Esophagus muscularis mucosa (tissue), 4 donors: Measurements from ENCODE around the gene FGF11. TPM values are rescaled to one million over a fixed set of nuclear protein-coding genes. Genes with fewer than 3 reads are reported as not detected.

Experiments
- DNase-seq: peaks from one replicate; pipeline ENCODE4 v3.0.0-alpha.2; 2017; ENCODE audit errors: extremely low spot score
- H3K27ac ChIP-seq, 4 donors: fragments of 200-600 bp; sonication (generic); replicated peaks in 1 of 4; 1 replicate in 3 of 4; 2 replicates in 1 of 4; pipeline ENCODE4 v1.5.1; 2016 to 2019; ENCODE audit warnings: mild to moderate bottlenecking in 1 of 4
- H3K27me3 ChIP-seq, 4 donors: fragments of 200-600 bp; sonication (generic); one replicate each; pipeline versions ENCODE4 v1.5.1 to v1.6.0; 2016 to 2019
- H3K36me3 ChIP-seq, 4 donors: fragments of 200-600 bp; sonication (generic); one replicate each; pipeline ENCODE4 v1.5.1; 2016 to 2019
- H3K4me1 ChIP-seq, 4 donors: fragments of 200-600 bp; sonication (generic); one replicate each; pipeline ENCODE4 v1.5.1; 2016 to 2019
- H3K4me3 ChIP-seq, 4 donors: fragments of 200-600 bp; sonication (generic); 1 replicate in 2 of 4; 2 replicates in 2 of 4; pipeline ENCODE4 v1.5.1; 2016 to 2019; ENCODE audit warnings: mild to moderate bottlenecking in 4 of 4, moderate library complexity in 1 of 4
- H3K9me3 ChIP-seq, 4 donors: fragments of 200-600 bp; sonication (generic); 1 replicate in 3 of 4; 2 replicates in 1 of 4; pipeline ENCODE4 v1.5.1; 2016 to 2019
- CTCF ChIP-seq, 3 experiments: fragments of 200-600 bp in 2 of 3; fragments of 450-650 bp in 1 of 3; sonication (generic) in 2 of 3; IDR thresholded peaks; one replicate each; pipeline ENCODE4 v1.5.1; 2017 to 2019; ENCODE audit warnings: antibody characterized with exemption in 3 of 3, mild to moderate bottlenecking in 2 of 3, moderate library complexity in 1 of 3
- EP300 ChIP-seq: sonication (generic); formaldehyde crosslinking; IDR thresholded peaks from one replicate; pipeline ENCODE4 v1.6.1; 2017; ENCODE audit warnings: antibody characterized with exemption
- POLR2A ChIP-seq: fragments of 450-650 bp; IDR thresholded peaks from one replicate; pipeline ENCODE4 v1.6.1; 2017; ENCODE audit warnings: antibody characterized with exemption, moderate library complexity, mild to moderate bottlenecking, low read depth
- POLR2AphosphoS5 ChIP-seq, 2 donors: sonication (generic); formaldehyde crosslinking; IDR thresholded peaks; one replicate each; pipeline ENCODE4 v1.6.1; 2017; ENCODE audit warnings: antibody characterized with exemption in 2 of 2
- WGBS: methylation state at CpG from one replicate; pipeline ENCODE4 v1.1.5; 2018; 5-methylcytosine and 5-hydroxymethylcytosine counted together
- intact Hi-C: fragments of 100-400 bp; cut with DNase I; formaldehyde crosslinking; loops from one replicate; pipeline ENCODE4 v1.15.1; 2023
- total RNA-seq, 4 donors: library from RNA; depleted of rRNA; stranded (reverse); fragments of >200 nt; gene quantifications; one replicate each; pipeline versions ENCODE4 v1.1.0 to v1.2.1, GENCODE V29; 2016

The FGF11 gene
- total RNA-seq, 4 donors from 2014 or later = 0.50 to 1.9 (median 1.3) TPM; not detected in 1

GRCh38 chr17:7408252-7408727, 31.0 kb upstream of the FGF11 start:
- H3K27ac ChIP-seq = no peak overlapping the region
- TF ChIP-seq EP300 = no peak
- TF ChIP-seq CTCF (IDR thresholded peaks at IDR 0.05) = no peak
- TF ChIP-seq POLR2AphosphoS5 (IDR thresholded peaks at IDR 0.05) = no peak
- TF ChIP-seq POLR2A = no peak
- DNase-seq = no peak
- WGBS = 100% methylated on average over 3 of the region's 58 CpGs
- H3K9me3 ChIP-seq = no peaks in the 10 kb centered on the region
- H3K4me1 ChIP-seq = peaks cover 4 to 36% (median 23%) of the 10 kb centered on the region in 4 donors
- intact Hi-C loops = no loop called here
- no peaks in the 10 kb centered on the region for H3K27me3 ChIP-seq
- H3K4me3 ChIP-seq = no peak overlapping the region
- H3K36me3 ChIP-seq = peaks cover 0 to 37% (median 17%) of the 10 kb centered on the region in 4 donors

- Histone ChIP-seq H3K9me3 (no peaks in the 10 kb centered on the region), H3K27ac (no peak overlapping the region), H3K4me3 (no peak overlapping the region), H3K36me3 (peaks cover 0 to 37% (median 17%) of the 10 kb centered on the region in 4 donors), H3K27me3 (no peaks in the 10 kb centered on the region), H3K4me1 (peaks cover 4 to 34% (median 21%) of the 10 kb centered on the region in 4 donors)
- no peak for DNase-seq
- 84% methylated on average over 5 of the region's 6 CpGs for WGBS
- TF ChIP-seq EP300 = no peak
- TF ChIP-seq CTCF (IDR thresholded peaks at IDR 0.05) = no peak
- TF ChIP-seq POLR2AphosphoS5 (IDR thresholded peaks at IDR 0.05) = no peak
- no peak for TF ChIP-seq POLR2A
- intact Hi-C loops = no loop called here
Measured at GRCh38 chr17:7408863-7409262, 30.4 kb upstream of the FGF11 start.

GRCh38 chr17:7409716-7410115, 29.6 kb upstream of the FGF11 start:
- peaks cover 0 to 41% (median 19%) of the 10 kb centered on the region in 4 donors for H3K36me3 ChIP-seq
- peaks cover 4 to 34% (median 21%) of the 10 kb centered on the region in 4 donors for H3K4me1 ChIP-seq
- DNase-seq = no peak
- no peak for TF ChIP-seq CTCF (IDR thresholded peaks at IDR 0.05)
- no peak for TF ChIP-seq POLR2A
- TF ChIP-seq EP300 = no peak
- no peak for TF ChIP-seq POLR2AphosphoS5 (IDR thresholded peaks at IDR 0.05)
- 90% methylated on average over 6 of the region's 6 CpGs for WGBS
- no peaks in the 10 kb centered on the region for H3K9me3 ChIP-seq
- H3K27ac ChIP-seq = no peak overlapping the region
- no peaks in the 10 kb centered on the region for H3K27me3 ChIP-seq
- H3K4me3 ChIP-seq = no peak overlapping the region
- intact Hi-C loops = no loop called here

GRCh38 chr17:7410634-7411426, 28.5 kb upstream of the FGF11 start:
- DNase-seq = no peak
- intact Hi-C loops = no loop called here
- 90% methylated on average over 25 of the region's 25 CpGs for WGBS
- H3K9me3 ChIP-seq = no peaks in the 10 kb centered on the region
- H3K4me1 ChIP-seq = peaks cover 2 to 24% (median 11%) of the 10 kb centered on the region in 4 donors
- H3K27ac ChIP-seq = no peak overlapping the region
- no peak overlapping the region for H3K4me3 ChIP-seq
- H3K36me3 ChIP-seq = peaks cover 0 to 52% (median 25%) of the 10 kb centered on the region in 4 donors
- H3K27me3 ChIP-seq = no peaks in the 10 kb centered on the region
- TF ChIP-seq EP300 (no peak), CTCF (IDR thresholded peaks at IDR 0.05) (no peak), POLR2A (no peak)
